ENCODE measurements around the gene ZFYVE21.

The ZFYVE21 gene

GRCh38 chr14:103745424-103745823 lies 29.8 kb downstream of the ZFYVE21 start:
- Histone ChIP-seq H3K27me3 (ENCODE audit: control insufficient read depth in 3 of 3, insufficient read depth in 3 of 3, low read depth in 1 of 3, low read length in 3 of 3) (no peaks in the 10 kb centered on the region), H2BK12ac (ENCODE audit: low read length) (no peak overlapping the region), H2BK120ac (ENCODE audit: low read depth, low read length) (no peak overlapping the region), H4K91ac (ENCODE audit: low read depth, low read length, poor library complexity) (no peak overlapping the region), H2AK5ac (ENCODE audit: low read depth, low read length) (no peak overlapping the region), H3K4me1 (ENCODE audit: control insufficient read depth in 2 of 2, insufficient read depth in 1 of 2, low read depth in 1 of 2, low read length in 2 of 2) (no peaks in the 10 kb centered on the region), H3K79me1 (ENCODE audit: low read depth, low read length) (no peaks in the 10 kb centered on the region), H3K36me3 (replicated peaks in 1 of 2; ENCODE audit: control insufficient read depth in 2 of 2, insufficient read depth in 2 of 2, low read length in 2 of 2) (peaks cover 0 to 2% of the 10 kb centered on the region in 2 donors), H2AFZ (ENCODE audit: low read length) (no peak overlapping the region), H3K9me3 (replicated peaks in 1 of 2; ENCODE audit: control insufficient read depth in 2 of 2, insufficient read depth in 1 of 2, low read depth in 1 of 2, low read length in 2 of 2) (no peaks in the 10 kb centered on the region), H3K4me3 (ENCODE audit: low read length in 2 of 2) (no peak overlapping the region), H3K9ac (ENCODE audit: low read depth, low read length, poor library complexity) (no peak overlapping the region), H3K27ac (replicated peaks; ENCODE audit: low read length) (no peak overlapping the region), H3K4me2 (ENCODE audit: insufficient read depth, low read length, poor library complexity, severe bottlenecking) (no peak overlapping the region), H2BK15ac (ENCODE audit: low read length) (no peak overlapping the region), H2BK5ac (ENCODE audit: low read length) (no peak overlapping the region), H4K8ac (ENCODE audit: low read depth, low read length) (no peak overlapping the region), H3K23ac (ENCODE audit: low read depth, low read length, poor library complexity) (no peak overlapping the region), H3K4ac (ENCODE audit: low read length) (no peak overlapping the region), H3K18ac (ENCODE audit: low read length) (no peak overlapping the region), H3K14ac (ENCODE audit: low read length) (no peak overlapping the region)
- no CpG with 5 or more reads among the region's 5 CpGs for WGBS, 2 donors (ENCODE audit: extremely low coverage in 2 of 2, insufficient read length in 2 of 2, insufficient replicate concordance in 1 of 2)
- no peak for DNase-seq (ENCODE audit: low spot score)

GRCh38 chr14:103746701-103747100 lies 31.1 kb downstream of the ZFYVE21 start:
- H2AK5ac ChIP-seq (ENCODE audit: low read depth, low read length), result no peak overlapping the region
- H3K18ac ChIP-seq (ENCODE audit: low read length), result no peak overlapping the region
- H2BK120ac ChIP-seq (ENCODE audit: low read depth, low read length), result no peak overlapping the region
- no peaks in the 10 kb centered on the region for H3K27me3 ChIP-seq (ENCODE audit: control insufficient read depth in 3 of 3, insufficient read depth in 3 of 3, low read depth in 1 of 3, low read length in 3 of 3)
- no CpG with 5 or more reads among the region's 10 CpGs for WGBS, 2 donors (ENCODE audit: extremely low coverage in 2 of 2, insufficient read length in 2 of 2, insufficient replicate concordance in 1 of 2)
- no peak overlapping the region for H3K23ac ChIP-seq (ENCODE audit: low read depth, low read length, poor library complexity)
- H3K79me1 ChIP-seq (ENCODE audit: low read depth, low read length), result no peaks in the 10 kb centered on the region
- H3K9ac ChIP-seq (ENCODE audit: low read depth, low read length, poor library complexity), result no peak overlapping the region
- DNase-seq (ENCODE audit: low spot score), result no peak
- H3K4me3 ChIP-seq (ENCODE audit: low read length in 2 of 2), result peak overlapping the region in 1 of 2 donors; percentile 43
- no peak overlapping the region for H3K4ac ChIP-seq (ENCODE audit: low read length)
- H4K91ac ChIP-seq (ENCODE audit: low read depth, low read length, poor library complexity), result no peak overlapping the region
- no peak overlapping the region for H3K4me2 ChIP-seq (ENCODE audit: insufficient read depth, low read length, poor library complexity, severe bottlenecking)
- H4K8ac ChIP-seq (ENCODE audit: low read depth, low read length), result no peak overlapping the region
- no peak overlapping the region for H2BK5ac ChIP-seq (ENCODE audit: low read length)
- no peak overlapping the region for H2BK15ac ChIP-seq (ENCODE audit: low read length)
- no peak overlapping the region for H3K27ac ChIP-seq (replicated peaks; ENCODE audit: low read length)
- H2BK12ac ChIP-seq (ENCODE audit: low read length), result no peak overlapping the region
- peaks cover 0 to 2% of the 10 kb centered on the region in 2 donors for H3K36me3 ChIP-seq (replicated peaks in 1 of 2; ENCODE audit: control insufficient read depth in 2 of 2, insufficient read depth in 2 of 2, low read length in 2 of 2)
- no peaks in the 10 kb centered on the region for H3K9me3 ChIP-seq (replicated peaks in 1 of 2; ENCODE audit: control insufficient read depth in 2 of 2, insufficient read depth in 1 of 2, low read depth in 1 of 2, low read length in 2 of 2)
- H3K14ac ChIP-seq (ENCODE audit: low read length), result no peak overlapping the region
- no peak overlapping the region for H2AFZ ChIP-seq (ENCODE audit: low read length)
- H3K4me1 ChIP-seq (ENCODE audit: control insufficient read depth in 2 of 2, insufficient read depth in 1 of 2, low read depth in 1 of 2, low read length in 2 of 2), result no peaks in the 10 kb centered on the region

- Histone ChIP-seq H2AFZ (ENCODE audit: low read length) (no peak overlapping the region), H2BK12ac (ENCODE audit: low read length) (no peak overlapping the region), H2BK120ac (ENCODE audit: low read depth, low read length) (no peak overlapping the region), H3K23ac (ENCODE audit: low read depth, low read length, poor library complexity) (peak overlapping the region; percentile 35), H3K4ac (ENCODE audit: low read length) (no peak overlapping the region), H3K4me3 (ENCODE audit: low read length in 2 of 2) (peak overlapping the region in 1 of 2 donors; percentile 36), H3K36me3 (replicated peaks in 1 of 2; ENCODE audit: control insufficient read depth in 2 of 2, insufficient read depth in 2 of 2, low read length in 2 of 2) (peaks cover 0 to 1% of the 10 kb centered on the region in 2 donors), H2AK5ac (ENCODE audit: low read depth, low read length) (no peak overlapping the region), H3K18ac (ENCODE audit: low read length) (peak overlapping the region; percentile 11), H2BK5ac (ENCODE audit: low read length) (no peak overlapping the region), H3K9me3 (replicated peaks in 1 of 2; ENCODE audit: control insufficient read depth in 2 of 2, insufficient read depth in 1 of 2, low read depth in 1 of 2, low read length in 2 of 2) (no peaks in the 10 kb centered on the region), H3K9ac (ENCODE audit: low read depth, low read length, poor library complexity) (no peak overlapping the region), H4K91ac (ENCODE audit: low read depth, low read length, poor library complexity) (no peak overlapping the region), H3K79me1 (ENCODE audit: low read depth, low read length) (no peaks in the 10 kb centered on the region), H3K27me3 (ENCODE audit: control insufficient read depth in 3 of 3, insufficient read depth in 3 of 3, low read depth in 1 of 3, low read length in 3 of 3) (no peaks in the 10 kb centered on the region), H2BK15ac (ENCODE audit: low read length) (no peak overlapping the region), H3K14ac (ENCODE audit: low read length) (peak overlapping the region; percentile 1), H3K27ac (replicated peaks; ENCODE audit: low read length) (no peak overlapping the region), H3K4me2 (ENCODE audit: insufficient read depth, low read length, poor library complexity, severe bottlenecking) (no peak overlapping the region), H3K4me1 (ENCODE audit: control insufficient read depth in 2 of 2, insufficient read depth in 1 of 2, low read depth in 1 of 2, low read length in 2 of 2) (no peaks in the 10 kb centered on the region), H4K8ac (ENCODE audit: low read depth, low read length) (no peak overlapping the region)
- WGBS, 2 donors (ENCODE audit: extremely low coverage in 2 of 2, insufficient read length in 2 of 2, insufficient replicate concordance in 1 of 2), result no CpG with 5 or more reads among the region's 5 CpGs
- no peak for DNase-seq (ENCODE audit: low spot score)
Measured at GRCh38 chr14:103748534-103748857, 32.9 kb downstream of the ZFYVE21 start.

GRCh38 chr14:103749452-103749851 lies 33.8 kb downstream of the ZFYVE21 start:
- Histone ChIP-seq H3K14ac (ENCODE audit: low read length) (no peak overlapping the region), H2BK5ac (ENCODE audit: low read length) (no peak overlapping the region), H3K9me3 (replicated peaks in 1 of 2; ENCODE audit: control insufficient read depth in 2 of 2, insufficient read depth in 1 of 2, low read depth in 1 of 2, low read length in 2 of 2) (no peaks in the 10 kb centered on the region), H3K4me3 (ENCODE audit: low read length in 2 of 2) (no peak overlapping the region), H2AFZ (ENCODE audit: low read length) (no peak overlapping the region), H3K4ac (ENCODE audit: low read length) (no peak overlapping the region), H2BK12ac (ENCODE audit: low read length) (no peak overlapping the region), H2BK15ac (ENCODE audit: low read length) (no peak overlapping the region), H3K79me1 (ENCODE audit: low read depth, low read length) (no peaks in the 10 kb centered on the region), H3K27me3 (ENCODE audit: control insufficient read depth in 3 of 3, insufficient read depth in 3 of 3, low read depth in 1 of 3, low read length in 3 of 3) (no peaks in the 10 kb centered on the region), H3K27ac (replicated peaks; ENCODE audit: low read length) (no peak overlapping the region), H3K4me1 (ENCODE audit: control insufficient read depth in 2 of 2, insufficient read depth in 1 of 2, low read depth in 1 of 2, low read length in 2 of 2) (no peaks in the 10 kb centered on the region), H4K91ac (ENCODE audit: low read depth, low read length, poor library complexity) (no peak overlapping the region), H3K23ac (ENCODE audit: low read depth, low read length, poor library complexity) (no peak overlapping the region), H2AK5ac (ENCODE audit: low read depth, low read length) (no peak overlapping the region), H4K8ac (ENCODE audit: low read depth, low read length) (no peak overlapping the region), H2BK120ac (ENCODE audit: low read depth, low read length) (no peak overlapping the region), H3K18ac (ENCODE audit: low read length) (no peak overlapping the region), H3K36me3 (replicated peaks in 1 of 2; ENCODE audit: control insufficient read depth in 2 of 2, insufficient read depth in 2 of 2, low read length in 2 of 2) (no peaks in the 10 kb centered on the region), H3K9ac (ENCODE audit: low read depth, low read length, poor library complexity) (no peak overlapping the region), H3K4me2 (ENCODE audit: insufficient read depth, low read length, poor library complexity, severe bottlenecking) (no peak overlapping the region)
- WGBS, 2 donors (ENCODE audit: extremely low coverage in 2 of 2, insufficient read length in 2 of 2, insufficient replicate concordance in 1 of 2), result no CpG with 5 or more reads among the region's 5 CpGs
- DNase-seq (ENCODE audit: low spot score), result no peak
